H1 (cell line): ENCODE measurements around the gene RECK. TPM values are rescaled to one million over a fixed set of nuclear protein-coding genes. Genes with fewer than 3 reads are reported as not detected.

Experiments
- CTCF ChIA-PET: fragments of 300-600 bp; sonication (Branson Sonifier 250); formaldehyde crosslinking; loops from one replicate; lab custom pipeline; 2021; ENCODE audit not compliant: partially characterized antibody; lab: Charles Lee
- POLR2A ChIA-PET: fragments of 300-600 bp; sonication (Branson Sonifier 250); formaldehyde crosslinking; loops from one replicate; lab custom pipeline; 2021; ENCODE audit warnings: inconsistent platforms; ENCODE audit not compliant: partially characterized antibody; lab: Charles Lee
- DNase-seq, 2 experiments: peaks; one replicate each; pipeline versions ENCODE4 v3.0.0 to v3.0.0-alpha.2; 2010 to 2022; ENCODE audit warnings: low spot score in 2 of 2, low read depth in 1 of 2, mixed read lengths in 1 of 2
- FAIRE-seq: peaks from 2 replicates; lab custom pipeline; 2011; peaks lifted over from hg19 to GRCh38; lab: Jason Lieb, UNC
- H2AFZ ChIP-seq: 2 replicates; pipeline ENCODE4 v1.8.1; 2012; ENCODE audit warnings: low read length, inconsistent platforms
- H2AK5ac ChIP-seq: 2 replicates; pipeline ENCODE4 v1.6.1; 2013; ENCODE audit warnings: low read depth, low read length
- H2BK120ac ChIP-seq: replicated peaks from 2 replicates; pipeline ENCODE3; 2013; ENCODE audit warnings: low read depth, low read length, inconsistent platforms
- H2BK12ac ChIP-seq: 2 replicates; pipeline ENCODE4 v1.6.1; 2013; ENCODE audit warnings: low read depth, low read length
- H2BK15ac ChIP-seq: 2 replicates; pipeline ENCODE4 v1.6.1; 2013; ENCODE audit warnings: low read length
- H2BK20ac ChIP-seq: 2 replicates; pipeline ENCODE4 v1.6.1; 2013; ENCODE audit warnings: low read length
- H2BK5ac ChIP-seq: 2 replicates; pipeline ENCODE4 v1.6.1; 2013; ENCODE audit warnings: low read depth, low read length
- H3K14ac ChIP-seq: 2 replicates; pipeline ENCODE4 v1.6.1; 2013; ENCODE audit warnings: inconsistent platforms; ENCODE audit not compliant: insufficient read length
- H3K18ac ChIP-seq: 2 replicates; pipeline ENCODE4 v1.6.1; 2013; ENCODE audit warnings: low read length; ENCODE audit errors: extremely low read depth
- H3K23ac ChIP-seq: 2 replicates; pipeline ENCODE4 v1.6.1; 2013; ENCODE audit warnings: inconsistent platforms; ENCODE audit not compliant: insufficient read length
- H3K23me2 ChIP-seq: 2 replicates; pipeline ENCODE4 v1.6.1; 2013; ENCODE audit warnings: low read depth, low read length
- H3K27ac ChIP-seq: 2 replicates; pipeline ENCODE4 v1.6.1; 2011; ENCODE audit warnings: low read depth, low read length, inconsistent platforms
- H3K27me3 ChIP-seq, 4 experiments: replicated peaks in 1 of 4; 1 replicate in 1 of 4; 2 replicates in 3 of 4; pipeline versions ENCODE4 v1.6.1 to v1.8.1; 2011 to 2013; ENCODE audit warnings: low read length in 3 of 4, mild to moderate bottlenecking in 3 of 4, inconsistent platforms in 2 of 4, mixed read lengths in 2 of 4, moderate library complexity in 1 of 4; ENCODE audit not compliant: control insufficient read depth in 3 of 4, insufficient read depth in 3 of 4; ENCODE audit errors: extremely low read depth in 1 of 4
- H3K36me3 ChIP-seq, 4 experiments: 2 replicates each; pipeline versions ENCODE4 v1.6.1 to v1.8.1; 2011 to 2013; ENCODE audit warnings: mild to moderate bottlenecking in 4 of 4, low read length in 3 of 4, moderate library complexity in 2 of 4, control low read depth in 1 of 4, inconsistent platforms in 1 of 4; ENCODE audit not compliant: insufficient read depth in 4 of 4, control insufficient read depth in 2 of 4
- H3K4ac ChIP-seq: replicated peaks from 2 replicates; pipeline ENCODE3; 2013; ENCODE audit warnings: low read length, low read depth, mixed read lengths, inconsistent platforms; ENCODE audit not compliant: insufficient read length
- H3K4me1 ChIP-seq, 4 experiments: replicated peaks in 1 of 4; 1 replicate in 1 of 4; 2 replicates in 3 of 4; pipeline versions ENCODE4 v1.6.1 to v1.8.1; 2011 to 2013; ENCODE audit warnings: low read length in 3 of 4, inconsistent platforms in 2 of 4, mixed read lengths in 1 of 4; ENCODE audit not compliant: insufficient read depth in 4 of 4, control insufficient read depth in 3 of 4
- H3K4me2 ChIP-seq, 2 experiments: 2 replicates each; pipeline versions ENCODE4 v1.6.1 to v1.8.1; 2011 to 2013; ENCODE audit warnings: low read depth in 2 of 2, low read length in 2 of 2, control low read depth in 1 of 2, inconsistent platforms in 1 of 2, mild to moderate bottlenecking in 1 of 2; ENCODE audit not compliant: insufficient read depth in 1 of 2
- H3K4me3 ChIP-seq, 4 experiments: fragments of 200-600, 300-600 bp in 1 of 4; sonication (generic), shearing (Covaris generic), sonication (Bioruptor Twin) in 1 of 4; 2 replicates each; pipeline versions ENCODE4 v1.5.1 to v1.8.1; 2011 to 2016; ENCODE audit warnings: low read length in 4 of 4, low read depth in 3 of 4, control low read depth in 2 of 4, inconsistent platforms in 2 of 4, mild to moderate bottlenecking in 2 of 4, mixed read lengths in 1 of 4, moderate library complexity in 1 of 4; ENCODE audit not compliant: insufficient read depth in 2 of 4; ENCODE audit errors: extremely low read depth in 1 of 4
- H3K56ac ChIP-seq: replicated peaks from 2 replicates; pipeline ENCODE3; 2013; ENCODE audit warnings: low read depth, mild to moderate bottlenecking, mixed read lengths, low read length, inconsistent platforms; ENCODE audit not compliant: insufficient read length
- H3K79me1 ChIP-seq: 2 replicates; pipeline ENCODE4 v1.6.1; 2013; ENCODE audit warnings: low read depth, low read length, control low read depth
- H3K79me2 ChIP-seq, 2 experiments: 2 replicates each; pipeline versions ENCODE4 v1.6.1 to v1.8.1; 2012 to 2013; ENCODE audit warnings: low read length in 2 of 2, mild to moderate bottlenecking in 2 of 2, inconsistent platforms in 1 of 2; ENCODE audit not compliant: insufficient read depth in 2 of 2, control insufficient read depth in 1 of 2
- H3K9ac ChIP-seq, 4 experiments: replicated peaks in 1 of 4; 1 replicate in 1 of 4; 2 replicates in 3 of 4; pipeline versions ENCODE4 v1.6.1 to v1.8.1; 2011 to 2013; ENCODE audit warnings: low read depth in 3 of 4, low read length in 3 of 4, control low read depth in 2 of 4, mild to moderate bottlenecking in 2 of 4, moderate library complexity in 2 of 4, inconsistent platforms in 1 of 4; ENCODE audit errors: extremely low read depth in 1 of 4
- H3K9me3 ChIP-seq, 2 experiments: 2 replicates each; pipeline versions ENCODE4 v1.6.1 to v1.8.1; 2012 to 2013; ENCODE audit warnings: mild to moderate bottlenecking in 2 of 2, moderate library complexity in 2 of 2, control low read depth in 1 of 2, inconsistent platforms in 1 of 2, low read depth in 1 of 2, low read length in 1 of 2, mixed read lengths in 1 of 2; ENCODE audit not compliant: insufficient read depth in 2 of 2
- H4K20me1 ChIP-seq, 2 experiments: replicated peaks in 1 of 2; 2 replicates each; pipeline versions ENCODE3 to v1.8.1; 2011 to 2013; ENCODE audit warnings: inconsistent platforms in 2 of 2, low read length in 2 of 2, mild to moderate bottlenecking in 1 of 2; ENCODE audit not compliant: insufficient read depth in 2 of 2, control insufficient read depth in 1 of 2
- H4K5ac ChIP-seq: 2 replicates; pipeline ENCODE4 v1.6.1; 2013; ENCODE audit warnings: low read length, low read depth, mixed read lengths, inconsistent platforms; ENCODE audit not compliant: insufficient read length
- H4K8ac ChIP-seq: 2 replicates; pipeline ENCODE4 v1.8.0; 2013; ENCODE audit warnings: mild to moderate bottlenecking, moderate library complexity, low read length, inconsistent platforms; ENCODE audit not compliant: insufficient read depth; ENCODE audit errors: extremely low read depth
- H4K91ac ChIP-seq: replicated peaks from 2 replicates; pipeline ENCODE3; 2013; ENCODE audit warnings: low read length, mixed read lengths, inconsistent platforms; ENCODE audit not compliant: insufficient read length
- CBX5 ChIP-seq: fragments of 300-800, 300-1000 bp; sonication (generic); IDR thresholded peaks from 2 replicates; pipeline ENCODE4 v1.7.1; 2016; ENCODE audit warnings: antibody characterized with exemption, low read length, low read depth
- KDM5A ChIP-seq: fragments of 200-600 bp; IDR thresholded peaks from 2 replicates; pipeline ENCODE4 v1.7.1; 2012; ENCODE audit warnings: mild to moderate bottlenecking, low read length, inconsistent platforms, mixed read lengths
- RXRA ChIP-seq: IDR thresholded peaks from 2 replicates; pipeline ENCODE4 v1.6.1; 2011; ENCODE audit warnings: low read depth, mild to moderate bottlenecking, low read length, moderate library complexity; ENCODE audit not compliant: insufficient read depth
- SP1 ChIP-seq: IDR thresholded peaks from 2 replicates; pipeline ENCODE4 v1.6.1; 2011; ENCODE audit warnings: low read depth, low read length
- WGBS, 2 experiments: shearing (Covaris generic) in 1 of 2; methylation state at CpG; one replicate each; pipeline versions ENCODE4 v1.1.6 to v1.1.7; 2013 to 2015; ENCODE audit warnings: low lambda C conversion rate in 2 of 2, mixed read lengths in 2 of 2, inconsistent platforms in 1 of 2, low coverage in 1 of 2, missing lambda C conversion rate in 1 of 2; ENCODE audit not compliant: insufficient replicate concordance in 2 of 2, insufficient coverage in 1 of 2, insufficient read length in 1 of 2; ENCODE audit errors: extremely low coverage in 1 of 2, missing lambda C conversion rate in 1 of 2; 5-methylcytosine and 5-hydroxymethylcytosine counted together
- polyA plus RNA-seq, 7 experiments: library from polyadenylated mRNA; depleted of rRNA in 3 of 7; stranded (reverse) in 5 of 7; unstranded in 2 of 7; fragments of >200 nt in 5 of 7; fragments of 200-250 nt in 2 of 7; gene quantifications; 1 replicate in 5 of 7; 2 replicates in 1 of 7; 4 replicates in 1 of 7; pipeline versions ENCODE4 v1.2.1 to v1.2.3, GENCODE V29; 2011 to 2013; ENCODE audit warnings: missing spikeins in 2 of 7, mixed read lengths in 2 of 7
- total RNA-seq: library from RNA; stranded (reverse); fragmentation: NEBNext Ultra II Directional; extraction: Animal tissue kit (Norgen Biotek cat#: 25700); gene quantifications from 2 replicates; pipeline ENCODE4 v1.2.1, GENCODE V29; 2021

The RECK gene
- total and polyA plus RNA-seq, 2 of the 8 experiments (the other 6 are each of a cell fraction or from before 2014, with no cell fraction given): 5.4 to 9.8 TPM

DNA sequence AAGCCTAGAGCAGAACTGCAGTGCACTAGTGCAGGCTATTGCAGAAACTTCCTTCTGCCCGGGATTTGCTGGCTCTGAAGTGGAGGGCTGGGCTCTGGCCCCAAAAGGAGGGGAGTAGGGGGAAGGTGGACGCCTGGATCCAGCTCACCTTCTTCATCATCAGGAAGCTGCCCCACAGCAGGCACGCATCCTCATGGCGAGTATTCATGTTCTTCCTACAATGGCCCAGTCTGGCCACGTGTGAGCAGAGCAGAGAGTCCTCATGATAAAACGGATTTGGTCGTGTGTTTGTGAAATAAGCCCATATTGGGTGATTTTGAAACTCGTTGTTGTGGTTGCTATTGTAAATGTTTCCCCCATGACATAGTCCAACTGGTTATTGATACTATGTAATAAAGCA lies 91.6 kb downstream of the RECK start:
- no peak overlapping the region for H4K5ac ChIP-seq
- H2AFZ ChIP-seq: no peak overlapping the region
- H3K79me2 ChIP-seq: no peaks in the 10 kb centered on the region
- H2BK120ac ChIP-seq: no peak overlapping the region
- no peak overlapping the region for H2AK5ac ChIP-seq
- H3K14ac ChIP-seq: no peak overlapping the region
- no peak overlapping the region for H3K9ac ChIP-seq
- H3K9me3 ChIP-seq: no peaks in the 10 kb centered on the region
- no peak overlapping the region for H2BK12ac ChIP-seq
- no peaks in the 10 kb centered on the region for H3K79me1 ChIP-seq
- H2BK5ac ChIP-seq: no peak overlapping the region
- no peak overlapping the region for H3K4me3 ChIP-seq
- H4K8ac ChIP-seq: no peak overlapping the region
- no peak overlapping the region for H3K4ac ChIP-seq
- no peaks in the 10 kb centered on the region for H4K20me1 ChIP-seq
- H3K27ac ChIP-seq: no peak overlapping the region
- ChIA-PET POLR2A (interaction anchor here (2.6 kb wide), 1 partner anchor 36 kb away, joined by 9 read pairs; no protein-coding TSS in a partner anchor), CTCF (interaction anchor here (0.7 to 4.7 kb wide), 3 partner anchors 10 to 27 kb away, joined by 3 to 23 read pairs (median 4); no protein-coding TSS in a partner anchor)
- H2BK15ac ChIP-seq: no peak overlapping the region
- H3K27me3 ChIP-seq: peaks cover 0 to 3% (median 1%) of the 10 kb centered on the region in 4 experiments; a peak in 3 of 7 replicates
- 0 out of 2 replicates have a peak overlapping the region, but pooled peaks have one; percentile 41 for H2BK20ac ChIP-seq
- no peak overlapping the region for H3K18ac ChIP-seq
- DNase-seq: no peak
- H3K56ac ChIP-seq: no peak overlapping the region
- FAIRE-seq: no peak
- no peaks in the 10 kb centered on the region; a peak in 1 of 8 replicates for H3K36me3 ChIP-seq
- H3K4me1 ChIP-seq: no peaks in the 10 kb centered on the region
- H3K4me2 ChIP-seq: no peak overlapping the region
- 79% methylated on average over 8 of the region's 8 CpGs; no CpG with 5 or more reads in 1 of the 2 experiments for WGBS, 2 experiments
- no peak overlapping the region for H4K91ac ChIP-seq
- no peak overlapping the region for H3K23ac ChIP-seq
- TF ChIP-seq RXRA: no peak
- no peak for TF ChIP-seq KDM5A
- TF ChIP-seq SP1: no peak
- TF ChIP-seq CBX5: no peak
- H3K23me2 ChIP-seq: no peaks in the 10 kb centered on the region
